K562 (cell line): ENCODE data around the gene TLCD1. TPM values are rescaled to one million over a fixed set of nuclear protein-coding genes. Genes with fewer than 3 reads are reported as not detected.

Experiments
- ELK1 ChIP-seq: sonication (generic); formaldehyde crosslinking; IDR thresholded peaks from 2 replicates; pipeline ENCODE4 v1.8.1; 2022; ENCODE audit warnings: missing genetic modification reagents
- GTF2A2 ChIP-seq: IDR thresholded peaks from 2 replicates; pipeline ENCODE4 v1.6.1; 2016; ENCODE audit warnings: mild to moderate bottlenecking, missing genetic modification characterization, missing compliant biosample characterization
- MTA3 ChIP-seq: fragments of 450-650 bp; formaldehyde crosslinking; IDR thresholded peaks from 2 replicates; pipeline ENCODE4 v1.6.1; 2017; ENCODE audit warnings: mild to moderate bottlenecking, borderline replicate concordance
- NR2F6 ChIP-seq: fragments of 450-650 bp; formaldehyde crosslinking; IDR thresholded peaks from 2 replicates; pipeline ENCODE4 v1.4.0; 2020; ENCODE audit warnings: mild to moderate bottlenecking
- POU5F1 ChIP-seq: fragments of 150-350 bp; IDR thresholded peaks from 2 replicates; pipeline ENCODE4 v1.6.1; 2014; ENCODE audit warnings: borderline replicate concordance, low read length, low read depth, mild to moderate bottlenecking; ENCODE audit not compliant: partially characterized antibody
- PTRF ChIP-seq: fragments of 450-650 bp; IDR thresholded peaks from 2 replicates; pipeline ENCODE4 v1.6.1; 2016; ENCODE audit warnings: mild to moderate bottlenecking, missing genetic modification characterization, missing compliant biosample characterization
- REST ChIP-seq, 2 experiments: fragments of 450-650 bp; formaldehyde crosslinking in 1 of 2; IDR thresholded peaks; 2 replicates each; pipeline versions ENCODE4 v1.4.0 to v1.6.1; 2014 to 2020; ENCODE audit warnings: mild to moderate bottlenecking in 2 of 2, borderline replicate concordance in 1 of 2, low read depth in 1 of 2
- RFX1 ChIP-seq: fragments of 450-650 bp; IDR thresholded peaks from 2 replicates; pipeline ENCODE4 v1.6.1; 2016; ENCODE audit warnings: mild to moderate bottlenecking, moderate library complexity
- TARDBP ChIP-seq: fragments of 450-650 bp; IDR thresholded peaks from 2 replicates; pipeline ENCODE4 v1.6.1; 2016
- TEAD1 ChIP-seq, 2 experiments: fragments of 450-650 bp in 1 of 2; sonication (generic) in 1 of 2; formaldehyde crosslinking; IDR thresholded peaks; 2 replicates each; pipeline versions ENCODE4 v1.4.0 to v1.8.0; 2020 to 2022; ENCODE audit warnings: mild to moderate bottlenecking in 2 of 2, missing genetic modification reagents in 1 of 2
- ZBTB12 ChIP-seq: fragments of 250-450 bp; sonication (Bioruptor Pico); IDR thresholded peaks from 2 replicates; pipeline ENCODE4 v1.4.0; 2020
- ZNF780A ChIP-seq: fragments of 250-450 bp; sonication (Bioruptor Pico); IDR thresholded peaks from 2 replicates; pipeline ENCODE4 v1.5.0; 2021; ENCODE audit warnings: mild to moderate bottlenecking
- polyA plus RNA-seq, 8 experiments: library from polyadenylated mRNA; depleted of rRNA in 4 of 8; stranded (reverse) in 5 of 8; unstranded in 3 of 8; fragments of >200 nt; fragmentation: Nextera tagmentation in 2 of 8; fragmentation: Illumina TruSeq in 1 of 8; extraction: Ambion mirVana in 2 of 8; extraction: Trizol in 1 of 8; gene quantifications; 2 replicates each; pipeline versions ENCODE4 v1.2.1 to v1.2.3, GENCODE V29; 2011 to 2014; ENCODE audit warnings: inconsistent platforms in 1 of 8, missing spikeins in 1 of 8
- total RNA-seq, 7 experiments: library from RNA; depleted of rRNA in 6 of 7; stranded (reverse); fragments of >200 nt in 6 of 7; fragmentation: Illumina TruSeq in 2 of 7; extraction: Trizol in 2 of 7; gene quantifications; 2 replicates each; pipeline versions ENCODE4 v1.2.1 to v1.2.3, GENCODE V29; 2011 to 2021; ENCODE audit warnings: low replicate concordance in 1 of 7
- TF ChIP-seq, protein P1 (sequence below), 2 experiments: fragments of 250-450 bp in 1 of 2; fragments of 450-650 bp in 1 of 2; sonication (Bioruptor Pico) in 1 of 2; IDR thresholded peaks; 2 replicates each; pipeline versions ENCODE4 v1.6.1 to v1.8.0; 2016 to 2021; ENCODE audit warnings: mild to moderate bottlenecking in 2 of 2, moderate library complexity in 2 of 2, missing compliant biosample characterization in 1 of 2, missing genetic modification characterization in 1 of 2
- TF ChIP-seq, protein P2 (sequence below): fragments of 450-650 bp; IDR thresholded peaks from 2 replicates; pipeline ENCODE4 v1.6.1; 2016; ENCODE audit warnings: antibody characterized with exemption

Gene TLCD1
- total and polyA plus RNA-seq, 9 of the 15 experiments (the other 6 are each of a cell fraction or from before 2014, with no cell fraction given): 6.8 to 37.7 (median 21.7) TPM

DNA sequence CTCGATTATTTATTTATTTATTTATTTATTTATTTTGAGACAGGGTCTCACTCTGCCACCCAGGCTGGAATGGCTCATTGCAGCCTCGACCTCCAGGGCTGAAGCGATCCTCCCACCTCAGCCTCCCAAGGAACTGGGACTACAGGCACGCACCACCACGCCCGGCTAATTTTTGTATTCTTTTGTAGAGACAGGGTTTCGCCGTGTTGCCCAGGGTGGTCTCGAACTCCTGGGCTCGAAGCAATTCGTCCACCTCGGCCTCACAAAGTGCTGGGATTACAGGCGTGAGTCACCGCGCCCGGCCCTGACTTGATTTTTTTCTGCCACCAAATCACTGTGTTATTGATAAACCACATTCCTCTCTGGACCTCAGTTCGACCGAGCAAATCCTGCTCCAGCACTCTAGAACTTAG, 7.0 kb downstream of the TLCD1 start (continued):
- TF ChIP-seq, protein P1, sequence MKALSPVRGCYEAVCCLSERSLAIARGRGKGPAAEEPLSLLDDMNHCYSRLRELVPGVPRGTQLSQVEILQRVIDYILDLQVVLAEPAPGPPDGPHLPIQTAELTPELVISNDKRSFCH (CRISPR knock-in tag; IDR thresholded peaks at IDR 0.05): no peak
- TF ChIP-seq, protein P1 (tag; IDR thresholded peaks at IDR 0.05): 0 out of 2 replicates have a peak, but pooled peaks have one; percentile 74
- TF ChIP-seq RFX1: no peak
- TF ChIP-seq GTF2A2 (tag): no peak
- TF ChIP-seq, protein P2, sequence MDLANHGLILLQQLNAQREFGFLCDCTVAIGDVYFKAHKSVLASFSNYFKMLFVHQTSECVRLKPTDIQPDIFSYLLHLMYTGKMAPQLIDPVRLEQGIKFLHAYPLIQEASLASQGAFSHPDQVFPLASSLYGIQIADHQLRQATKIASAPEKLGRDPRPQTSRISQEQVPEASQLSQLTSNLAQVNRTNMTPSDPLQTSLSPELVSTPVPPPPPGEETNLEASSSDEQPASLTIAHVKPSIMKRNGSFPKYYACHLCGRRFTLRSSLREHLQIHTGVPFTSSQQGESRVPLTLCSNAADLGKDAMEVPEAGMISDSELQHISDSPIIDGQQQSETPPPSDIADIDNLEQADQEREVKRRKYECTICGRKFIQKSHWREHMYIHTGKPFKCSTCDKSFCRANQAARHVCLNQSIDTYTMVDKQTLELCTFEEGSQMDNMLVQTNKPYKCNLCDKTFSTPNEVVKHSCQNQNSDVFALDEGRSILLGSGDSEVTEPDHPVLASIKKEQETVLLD: peak; percentile 34; the same call in 1 of the 2 replicates
- TF ChIP-seq TEAD1 (CRISPR knock-in tag; IDR thresholded peaks at IDR 0.05): peak; percentile 50 to 80; a peak in 3 of 4 replicates
- no peak for TF ChIP-seq POU5F1
- no peak for TF ChIP-seq PTRF
- TF ChIP-seq ZNF780A: 0 out of 2 replicates have a peak, but pooled peaks have one; percentile 55
- 0 out of 2 replicates have a peak, but pooled peaks have one; percentile 27 for TF ChIP-seq REST (IDR thresholded peaks at IDR 0.05; ENCODE audit: borderline replicate concordance)
- no peak for TF ChIP-seq REST (CRISPR knock-in tag; IDR thresholded peaks at IDR 0.05; ENCODE audit: low read depth)
- no peak for TF ChIP-seq NR2F6
- no peak for TF ChIP-seq ZBTB12
- peak; percentile 80; the same call in 1 of the 2 replicates for TF ChIP-seq TARDBP
- TF ChIP-seq MTA3: 0 out of 2 replicates have a peak, but pooled peaks have one; percentile 11
- TF ChIP-seq ELK1 (CRISPR knock-in tag): no peak
